DND-41 (cell line): ENCODE data around the gene H1-8.

Experiments used
- ATAC-seq: fragments of 200-7000 bp; cut with Tn5 transposase; 3 replicates; pipeline ENCODE4 v1.9.1; 2021; ENCODE audit warnings: low read depth; ENCODE audit not compliant: insufficient read depth
- DNase-seq: peaks from one replicate; pipeline ENCODE4 v3.0.0-alpha.2; 2020
- H2AFZ ChIP-seq: 2 replicates; pipeline ENCODE4 v1.6.0; 2012; ENCODE audit warnings: low read depth, low read length
- H3K27ac ChIP-seq: 2 replicates; pipeline ENCODE4 v1.5.1; 2012; ENCODE audit warnings: low read length, inconsistent platforms
- H3K27me3 ChIP-seq: fragments of 200-600 bp; sonication (generic); 2 replicates; pipeline ENCODE4 v1.6.0; 2012; ENCODE audit warnings: low read length, mild to moderate bottlenecking, inconsistent platforms; ENCODE audit not compliant: insufficient read depth, poor library complexity
- H3K36me3 ChIP-seq: 2 replicates; pipeline ENCODE4 v1.5.1; 2012; ENCODE audit warnings: low read length, inconsistent platforms; ENCODE audit not compliant: insufficient read depth
- H3K4me1 ChIP-seq: 2 replicates; pipeline ENCODE4 v1.5.1; 2012; ENCODE audit warnings: mild to moderate bottlenecking, low read length; ENCODE audit not compliant: insufficient read depth
- H3K4me2 ChIP-seq: 2 replicates; pipeline ENCODE4 v1.6.0; 2012; ENCODE audit warnings: mild to moderate bottlenecking, moderate library complexity, low read length, inconsistent platforms; ENCODE audit not compliant: insufficient read depth
- H3K4me3 ChIP-seq, 2 experiments: fragments of 200-600 bp in 1 of 2; shearing (Covaris generic) in 1 of 2; 2 replicates each; pipeline ENCODE4 v1.5.1; 2012 to 2016; ENCODE audit warnings: inconsistent platforms in 2 of 2, low read length in 2 of 2, mild to moderate bottlenecking in 2 of 2, low read depth in 1 of 2, moderate library complexity in 1 of 2
- H3K79me2 ChIP-seq: 2 replicates; pipeline ENCODE4 v1.6.0; 2012; ENCODE audit warnings: low read length, inconsistent platforms; ENCODE audit not compliant: insufficient read depth
- H3K9ac ChIP-seq: 2 replicates; pipeline ENCODE4 v1.6.0; 2012; ENCODE audit warnings: low read depth, mild to moderate bottlenecking, inconsistent platforms, low read length, moderate library complexity
- H3K9me3 ChIP-seq: 2 replicates; pipeline ENCODE4 v1.5.1; 2012; ENCODE audit warnings: low read length, moderate library complexity, mild to moderate bottlenecking, inconsistent platforms; ENCODE audit not compliant: insufficient read depth, severe bottlenecking
- H4K20me1 ChIP-seq: 2 replicates; pipeline ENCODE4 v1.6.0; 2012; ENCODE audit warnings: low read length; ENCODE audit not compliant: insufficient read depth
- CTCF ChIP-seq: IDR thresholded peaks from 2 replicates; pipeline ENCODE4 v1.5.1; 2012; ENCODE audit warnings: borderline replicate concordance, low read length, moderate library complexity, mild to moderate bottlenecking; ENCODE audit not compliant: poor library complexity, severe bottlenecking; ENCODE audit errors: extremely low read depth
- EZH2 ChIP-seq: IDR thresholded peaks from 3 replicates; pipeline ENCODE4 v1.6.1; 2012; ENCODE audit warnings: borderline replicate concordance, low read depth, mild to moderate bottlenecking, moderate library complexity, low read length, inconsistent platforms; ENCODE audit not compliant: severe bottlenecking

The H1-8 gene

DNA sequence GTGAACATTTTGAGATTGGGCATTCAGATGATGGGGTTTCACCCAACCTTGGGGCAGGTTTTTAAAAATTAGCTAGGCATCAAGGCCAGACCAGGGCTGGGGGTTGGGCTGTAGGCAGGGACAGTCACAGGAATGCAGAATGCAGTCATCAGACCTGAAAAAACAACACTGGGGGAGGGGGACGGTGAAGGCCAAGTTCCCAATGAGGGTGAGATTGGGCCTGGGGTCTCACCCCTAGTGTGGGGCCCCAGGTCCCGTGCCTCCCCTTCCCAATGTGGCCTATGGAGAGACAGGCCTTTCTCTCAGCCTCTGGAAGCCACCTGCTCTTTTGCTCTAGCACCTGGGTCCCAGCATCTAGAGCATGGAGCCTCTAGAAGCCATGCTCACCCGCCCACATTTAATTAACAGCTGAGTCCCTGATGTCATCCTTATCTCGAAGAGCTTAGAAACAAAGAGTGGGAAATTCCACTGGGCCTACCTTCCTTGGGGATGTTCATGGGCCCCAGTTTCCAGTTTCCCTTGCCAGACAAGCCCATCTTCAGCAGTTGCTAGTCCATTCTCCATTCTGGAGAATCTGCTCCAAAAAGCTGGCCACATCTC lies 8.4 kb upstream of the H1-8 start:
- ATAC-seq (no peak), DNase-seq (no peak)
- Histone ChIP-seq H3K4me3 (no peak overlapping the region), H3K9ac (no peak overlapping the region), H2AFZ (no peak overlapping the region), H3K79me2 (no peaks in the 10 kb centered on the region), H4K20me1 (no peaks in the 10 kb centered on the region), H3K36me3 (no peaks in the 10 kb centered on the region), H3K27me3 (no peaks in the 10 kb centered on the region), H3K4me1 (no peaks in the 10 kb centered on the region), H3K4me2 (no peak overlapping the region), H3K9me3 (no peaks in the 10 kb centered on the region), H3K27ac (no peak overlapping the region)
- TF ChIP-seq CTCF (no peak), EZH2 (no peak)

DNA sequence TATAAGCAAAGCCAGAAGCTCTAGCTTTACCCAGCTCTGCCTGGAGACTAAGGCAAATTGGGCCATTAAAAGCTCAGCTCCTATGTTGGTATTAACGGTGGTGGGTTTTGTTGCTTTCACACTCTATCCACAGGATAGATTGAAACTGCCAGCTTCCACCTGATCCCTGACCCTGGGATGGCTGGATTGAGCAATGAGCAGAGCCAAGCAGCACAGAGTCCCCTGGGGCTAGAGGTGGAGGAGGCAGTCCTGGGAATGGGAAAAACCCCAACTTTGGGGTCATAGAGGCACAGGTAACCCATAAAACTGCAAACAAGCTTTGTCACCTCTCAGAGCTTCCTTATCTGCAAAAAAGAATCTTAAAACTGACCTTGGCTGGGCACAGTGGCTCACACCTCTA lies 7.9 kb upstream of the H1-8 start:
- H3K79me2 ChIP-seq, result no peaks in the 10 kb centered on the region
- no peak overlapping the region for H3K4me2 ChIP-seq
- H3K4me1 ChIP-seq, result no peaks in the 10 kb centered on the region
- no peak for ATAC-seq
- no peak overlapping the region for H3K4me3 ChIP-seq
- H3K27ac ChIP-seq, result no peak overlapping the region
- no peaks in the 10 kb centered on the region for H3K9me3 ChIP-seq
- no peaks in the 10 kb centered on the region for H4K20me1 ChIP-seq
- H3K36me3 ChIP-seq, result no peaks in the 10 kb centered on the region
- no peak for DNase-seq
- TF ChIP-seq CTCF (no peak), EZH2 (no peak)
- H2AFZ ChIP-seq, result no peak overlapping the region
- no peaks in the 10 kb centered on the region for H3K27me3 ChIP-seq
- H3K9ac ChIP-seq, result no peak overlapping the region

DNA sequence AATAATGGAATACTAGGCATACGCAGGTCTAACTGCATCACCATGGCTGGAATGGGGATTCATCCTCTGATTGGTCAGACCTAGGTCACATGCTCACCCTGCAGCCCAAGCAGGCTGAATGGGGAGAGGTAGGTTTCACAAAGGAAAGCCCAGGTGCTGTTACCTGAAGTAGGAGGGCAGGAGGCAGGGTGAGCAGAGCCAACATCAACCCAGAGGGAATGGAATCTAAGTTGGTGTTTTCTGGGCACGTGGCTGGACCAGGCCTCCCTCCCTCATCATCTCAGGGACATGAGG lies 6.7 kb upstream of the H1-8 start:
- Histone ChIP-seq H3K79me2 (no peaks in the 10 kb centered on the region), H3K4me1 (no peaks in the 10 kb centered on the region), H3K4me2 (no peak overlapping the region), H3K9me3 (no peaks in the 10 kb centered on the region), H3K27ac (no peak overlapping the region), H4K20me1 (no peaks in the 10 kb centered on the region), H3K4me3 (no peak overlapping the region), H3K36me3 (no peaks in the 10 kb centered on the region), H3K9ac (no peak overlapping the region), H2AFZ (no peak overlapping the region), H3K27me3 (no peaks in the 10 kb centered on the region)
- no peak for TF ChIP-seq EZH2
- no peak for TF ChIP-seq CTCF
- DNase-seq (no peak), ATAC-seq (no peak)

GRCh38 chr3:129536804-129537203 lies 6.2 kb upstream of the H1-8 start:
- H3K4me3 ChIP-seq, result no peak overlapping the region

More at GRCh38 chr3:129536804-129537203, 6.2 kb upstream of the H1-8 start:
- no peak overlapping the region for H3K4me2 ChIP-seq
- no peak overlapping the region for H3K27ac ChIP-seq
- no peaks in the 10 kb centered on the region for H3K27me3 ChIP-seq
- H3K36me3 ChIP-seq, result no peaks in the 10 kb centered on the region
- ATAC-seq, result no peak
- H4K20me1 ChIP-seq, result no peaks in the 10 kb centered on the region
- H3K9ac ChIP-seq, result no peak overlapping the region
- H3K4me1 ChIP-seq, result no peaks in the 10 kb centered on the region
- no peaks in the 10 kb centered on the region for H3K9me3 ChIP-seq
- no peak for TF ChIP-seq EZH2
- TF ChIP-seq CTCF, result no peak
- H2AFZ ChIP-seq, result no peak overlapping the region
- no peaks in the 10 kb centered on the region for H3K79me2 ChIP-seq
- DNase-seq, result no peak
